ENCODE measurements around the gene FAM162A.

The FAM162A gene

DNA sequence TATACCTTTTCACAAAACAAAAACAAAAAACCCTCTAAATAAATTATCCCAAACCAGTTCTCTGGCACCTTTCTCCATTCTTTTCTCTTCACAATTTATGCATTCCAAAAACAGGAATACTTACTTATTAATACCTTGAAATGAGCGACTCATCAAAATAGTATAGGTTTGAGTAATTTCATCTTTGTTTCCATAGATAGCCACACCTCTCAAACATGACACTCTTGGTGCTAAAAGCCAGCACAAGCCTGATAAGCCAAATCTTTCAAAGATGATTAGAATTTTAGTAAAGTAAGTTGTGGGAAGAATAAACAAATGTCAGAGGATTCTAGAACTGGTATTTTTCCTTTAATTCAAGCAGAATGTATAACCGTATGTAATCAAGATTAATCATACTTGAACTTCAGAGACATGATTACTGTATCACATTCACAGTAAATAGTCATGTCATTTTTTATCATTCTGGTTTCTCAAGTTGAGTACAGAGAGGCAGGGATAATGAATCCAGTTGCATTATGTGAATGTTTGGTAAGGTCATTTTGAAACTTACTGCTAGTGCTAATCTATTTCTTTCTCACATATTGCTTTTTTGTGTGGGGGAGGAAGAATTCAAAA is 44.0 kb downstream of the FAM162A start:
- DNase-seq (ENCODE audit: low spot score): no peak
- no peak overlapping the region for H2BK12ac ChIP-seq (ENCODE audit: low read length)
- no peak overlapping the region for H3K9ac ChIP-seq (ENCODE audit: low read depth, low read length, poor library complexity)
- no peak overlapping the region for H3K27ac ChIP-seq (replicated peaks; ENCODE audit: low read length)
- no peak overlapping the region for H3K23ac ChIP-seq (ENCODE audit: low read depth, low read length, poor library complexity)
- H4K8ac ChIP-seq (ENCODE audit: low read depth, low read length): no peak overlapping the region
- H3K4me2 ChIP-seq (ENCODE audit: insufficient read depth, low read length, poor library complexity, severe bottlenecking): no peak overlapping the region
- no peak overlapping the region for H3K4me3 ChIP-seq (ENCODE audit: low read length in 2 of 2)
- no peaks in the 10 kb centered on the region for H3K4me1 ChIP-seq (ENCODE audit: control insufficient read depth in 2 of 2, insufficient read depth in 1 of 2, low read depth in 1 of 2, low read length in 2 of 2)
- no peak overlapping the region for H2AK5ac ChIP-seq (ENCODE audit: low read depth, low read length)
- no peak overlapping the region for H2BK120ac ChIP-seq (ENCODE audit: low read depth, low read length)
- no peak overlapping the region for H4K91ac ChIP-seq (ENCODE audit: low read depth, low read length, poor library complexity)
- WGBS, 2 donors (ENCODE audit: extremely low coverage in 2 of 2, insufficient read length in 2 of 2, insufficient replicate concordance in 1 of 2): no CpG with 5 or more reads among the region's 2 CpGs
- no peaks in the 10 kb centered on the region for H3K27me3 ChIP-seq (ENCODE audit: control insufficient read depth in 3 of 3, insufficient read depth in 3 of 3, low read depth in 1 of 3, low read length in 3 of 3)
- peaks cover 16 to 100% of the 10 kb centered on the region in 2 donors for H3K36me3 ChIP-seq (replicated peaks in 1 of 2; ENCODE audit: control insufficient read depth in 2 of 2, insufficient read depth in 2 of 2, low read length in 2 of 2)
- H2BK5ac ChIP-seq (ENCODE audit: low read length): no peak overlapping the region
- H3K14ac ChIP-seq (ENCODE audit: low read length): no peak overlapping the region
- no peak overlapping the region for H2AFZ ChIP-seq (ENCODE audit: low read length)
- H3K4ac ChIP-seq (ENCODE audit: low read length): no peak overlapping the region
- no peak overlapping the region for H3K18ac ChIP-seq (ENCODE audit: low read length)
- H3K9me3 ChIP-seq (replicated peaks in 1 of 2; ENCODE audit: control insufficient read depth in 2 of 2, insufficient read depth in 1 of 2, low read depth in 1 of 2, low read length in 2 of 2): no peaks in the 10 kb centered on the region
- no peak overlapping the region for H2BK15ac ChIP-seq (ENCODE audit: low read length)
- H3K79me1 ChIP-seq (ENCODE audit: low read depth, low read length): no peaks in the 10 kb centered on the region

- Histone ChIP-seq H2BK120ac (ENCODE audit: low read depth, low read length) (no peak overlapping the region), H3K23ac (ENCODE audit: low read depth, low read length, poor library complexity) (no peak overlapping the region), H3K4me1 (ENCODE audit: control insufficient read depth in 2 of 2, insufficient read depth in 1 of 2, low read depth in 1 of 2, low read length in 2 of 2) (no peaks in the 10 kb centered on the region), H2BK12ac (ENCODE audit: low read length) (no peak overlapping the region), H4K8ac (ENCODE audit: low read depth, low read length) (no peak overlapping the region), H4K91ac (ENCODE audit: low read depth, low read length, poor library complexity) (no peak overlapping the region), H2BK5ac (ENCODE audit: low read length) (no peak overlapping the region), H3K27me3 (ENCODE audit: control insufficient read depth in 3 of 3, insufficient read depth in 3 of 3, low read depth in 1 of 3, low read length in 3 of 3) (no peaks in the 10 kb centered on the region), H3K9ac (ENCODE audit: low read depth, low read length, poor library complexity) (no peak overlapping the region), H3K27ac (replicated peaks; ENCODE audit: low read length) (no peak overlapping the region), H3K4ac (ENCODE audit: low read length) (no peak overlapping the region), H3K4me2 (ENCODE audit: insufficient read depth, low read length, poor library complexity, severe bottlenecking) (no peak overlapping the region), H3K36me3 (replicated peaks in 1 of 2; ENCODE audit: control insufficient read depth in 2 of 2, insufficient read depth in 2 of 2, low read length in 2 of 2) (peaks cover 15 to 98% of the 10 kb centered on the region in 2 donors), H2AK5ac (ENCODE audit: low read depth, low read length) (no peak overlapping the region), H3K79me1 (ENCODE audit: low read depth, low read length) (no peaks in the 10 kb centered on the region), H3K18ac (ENCODE audit: low read length) (no peak overlapping the region), H2AFZ (ENCODE audit: low read length) (no peak overlapping the region), H3K9me3 (replicated peaks in 1 of 2; ENCODE audit: control insufficient read depth in 2 of 2, insufficient read depth in 1 of 2, low read depth in 1 of 2, low read length in 2 of 2) (no peaks in the 10 kb centered on the region), H3K14ac (ENCODE audit: low read length) (no peak overlapping the region), H3K4me3 (ENCODE audit: low read length in 2 of 2) (no peak overlapping the region), H2BK15ac (ENCODE audit: low read length) (no peak overlapping the region)
- no peak for DNase-seq (ENCODE audit: low spot score)
- no CpG with 5 or more reads among the region's 2 CpGs for WGBS, 2 donors (ENCODE audit: extremely low coverage in 2 of 2, insufficient read length in 2 of 2, insufficient replicate concordance in 1 of 2)
Measured at GRCh38 chr3:122430371-122430770, 46.4 kb downstream of the FAM162A start.

GRCh38 chr3:122435950-122436349 is 52.0 kb downstream of the FAM162A start:
- Histone ChIP-seq H2BK12ac (ENCODE audit: low read length) (no peak overlapping the region), H2AK5ac (ENCODE audit: low read depth, low read length) (no peak overlapping the region), H3K23ac (ENCODE audit: low read depth, low read length, poor library complexity) (no peak overlapping the region), H3K36me3 (replicated peaks in 1 of 2; ENCODE audit: control insufficient read depth in 2 of 2, insufficient read depth in 2 of 2, low read length in 2 of 2) (peaks cover 21 to 98% of the 10 kb centered on the region in 2 donors), H3K4me1 (ENCODE audit: control insufficient read depth in 2 of 2, insufficient read depth in 1 of 2, low read depth in 1 of 2, low read length in 2 of 2) (no peaks in the 10 kb centered on the region), H3K27me3 (ENCODE audit: control insufficient read depth in 3 of 3, insufficient read depth in 3 of 3, low read depth in 1 of 3, low read length in 3 of 3) (no peaks in the 10 kb centered on the region), H3K4me2 (ENCODE audit: insufficient read depth, low read length, poor library complexity, severe bottlenecking) (no peak overlapping the region), H4K8ac (ENCODE audit: low read depth, low read length) (no peak overlapping the region), H3K4me3 (ENCODE audit: low read length in 2 of 2) (no peak overlapping the region), H3K9me3 (replicated peaks in 1 of 2; ENCODE audit: control insufficient read depth in 2 of 2, insufficient read depth in 1 of 2, low read depth in 1 of 2, low read length in 2 of 2) (peaks cover 0 to 12% of the 10 kb centered on the region in 2 donors), H3K79me1 (ENCODE audit: low read depth, low read length) (no peaks in the 10 kb centered on the region), H2BK5ac (ENCODE audit: low read length) (no peak overlapping the region), H3K27ac (replicated peaks; ENCODE audit: low read length) (no peak overlapping the region), H2AFZ (ENCODE audit: low read length) (no peak overlapping the region), H2BK15ac (ENCODE audit: low read length) (no peak overlapping the region), H2BK120ac (ENCODE audit: low read depth, low read length) (no peak overlapping the region), H3K14ac (ENCODE audit: low read length) (no peak overlapping the region), H3K9ac (ENCODE audit: low read depth, low read length, poor library complexity) (no peak overlapping the region), H3K18ac (ENCODE audit: low read length) (no peak overlapping the region), H3K4ac (ENCODE audit: low read length) (no peak overlapping the region), H4K91ac (ENCODE audit: low read depth, low read length, poor library complexity) (no peak overlapping the region)
- DNase-seq (ENCODE audit: low spot score): no peak
- WGBS, 2 donors (ENCODE audit: extremely low coverage in 2 of 2, insufficient read length in 2 of 2, insufficient replicate concordance in 1 of 2): no CpG with 5 or more reads among the region's 9 CpGs

DNA sequence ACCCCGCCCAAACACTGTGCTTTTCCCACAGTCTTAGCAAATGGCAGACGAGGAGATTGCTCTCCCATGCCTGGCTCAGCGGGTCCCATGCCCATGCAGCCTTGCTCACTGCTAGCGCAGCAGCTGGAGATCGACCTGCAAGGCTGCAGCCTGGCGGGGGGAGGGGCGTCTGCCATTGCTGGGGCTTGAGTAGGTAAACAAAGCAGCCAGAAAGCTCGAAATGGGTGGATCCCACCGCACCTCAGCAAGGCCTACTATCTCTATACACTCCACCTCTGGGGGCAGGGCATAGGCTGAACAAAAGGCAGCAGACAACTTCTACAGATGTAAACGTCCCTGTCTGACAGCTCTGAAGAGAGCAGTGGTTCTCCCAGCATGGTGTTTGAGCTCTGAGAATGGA is 59.1 kb downstream of the FAM162A start:
- H3K23ac ChIP-seq (ENCODE audit: low read depth, low read length, poor library complexity): peak overlapping the region; percentile 55
- no peak overlapping the region for H3K4me3 ChIP-seq (ENCODE audit: low read length in 2 of 2)
- H3K4me1 ChIP-seq (ENCODE audit: control insufficient read depth in 2 of 2, insufficient read depth in 1 of 2, low read depth in 1 of 2, low read length in 2 of 2): peaks cover 0 to 2% of the 10 kb centered on the region in 2 donors
- no peak overlapping the region for H3K4ac ChIP-seq (ENCODE audit: low read length)
- no peak overlapping the region for H4K91ac ChIP-seq (ENCODE audit: low read depth, low read length, poor library complexity)
- no peak overlapping the region for H2BK5ac ChIP-seq (ENCODE audit: low read length)
- no CpG with 5 or more reads among the region's 10 CpGs for WGBS, 2 donors (ENCODE audit: extremely low coverage in 2 of 2, insufficient read length in 2 of 2, insufficient replicate concordance in 1 of 2)
- H3K14ac ChIP-seq (ENCODE audit: low read length): no peak overlapping the region
- peaks cover 0 to 1% of the 10 kb centered on the region in 2 donors for H3K9me3 ChIP-seq (replicated peaks in 1 of 2; ENCODE audit: control insufficient read depth in 2 of 2, insufficient read depth in 1 of 2, low read depth in 1 of 2, low read length in 2 of 2)
- H3K79me1 ChIP-seq (ENCODE audit: low read depth, low read length): peaks cover 2% of the 10 kb centered on the region
- no peak overlapping the region for H3K9ac ChIP-seq (ENCODE audit: low read depth, low read length, poor library complexity)
- no peaks in the 10 kb centered on the region for H3K27me3 ChIP-seq (ENCODE audit: control insufficient read depth in 3 of 3, insufficient read depth in 3 of 3, low read depth in 1 of 3, low read length in 3 of 3)
- H2AK5ac ChIP-seq (ENCODE audit: low read depth, low read length): no peak overlapping the region
- H3K4me2 ChIP-seq (ENCODE audit: insufficient read depth, low read length, poor library complexity, severe bottlenecking): no peak overlapping the region
- no peak overlapping the region for H3K18ac ChIP-seq (ENCODE audit: low read length)
- H3K36me3 ChIP-seq (replicated peaks in 1 of 2; ENCODE audit: control insufficient read depth in 2 of 2, insufficient read depth in 2 of 2, low read length in 2 of 2): peaks cover 14 to 83% of the 10 kb centered on the region in 2 donors
- no peak overlapping the region for H2BK120ac ChIP-seq (ENCODE audit: low read depth, low read length)
- no peak overlapping the region for H3K27ac ChIP-seq (replicated peaks; ENCODE audit: low read length)
- H2BK15ac ChIP-seq (ENCODE audit: low read length): no peak overlapping the region
- peak overlapping the region; percentile 97 for H2BK12ac ChIP-seq (ENCODE audit: low read length)
- H4K8ac ChIP-seq (ENCODE audit: low read depth, low read length): no peak overlapping the region
- no peak overlapping the region for H2AFZ ChIP-seq (ENCODE audit: low read length)
- DNase-seq (ENCODE audit: low spot score): no peak

All from neuronal stem cell (in vitro differentiated cells).